Activated effector memory CD4-positive, alpha-beta T cell treated with anti-CD3 and anti-CD28 coated beads, Interleukin-2, amount 50 U/mL, for 16 hours (primary cell): ENCODE measurements around the gene ZXDC.
A peak's percentile ranks its signal among the peaks of the same experiment; 100 is the strongest.

Experiments
- DNase-seq: peaks from one replicate; pipeline ENCODE4 v3.0.0-alpha.2; 2020

The ZXDC gene

DNA sequence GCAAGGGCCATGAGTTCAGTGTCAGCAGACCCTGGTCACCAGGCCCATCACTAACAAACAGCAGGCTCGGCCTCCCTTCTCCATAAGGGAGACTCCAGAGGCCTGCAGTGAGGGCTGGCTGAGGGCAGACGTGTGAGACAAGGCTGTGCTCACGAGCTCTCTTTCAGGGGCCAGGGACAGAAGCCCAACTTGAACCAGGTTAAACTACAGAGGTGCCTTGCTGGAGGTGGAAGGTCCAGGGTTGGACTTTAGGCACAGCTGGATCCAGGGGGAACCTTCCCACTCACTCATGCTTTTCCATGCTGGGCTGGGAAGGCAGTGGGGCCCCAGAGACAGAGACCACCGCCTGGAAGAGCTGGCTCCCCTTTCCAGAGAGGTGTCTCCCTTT is 62.0 kb downstream of the ZXDC start:
- no peak for DNase-seq

DNA sequence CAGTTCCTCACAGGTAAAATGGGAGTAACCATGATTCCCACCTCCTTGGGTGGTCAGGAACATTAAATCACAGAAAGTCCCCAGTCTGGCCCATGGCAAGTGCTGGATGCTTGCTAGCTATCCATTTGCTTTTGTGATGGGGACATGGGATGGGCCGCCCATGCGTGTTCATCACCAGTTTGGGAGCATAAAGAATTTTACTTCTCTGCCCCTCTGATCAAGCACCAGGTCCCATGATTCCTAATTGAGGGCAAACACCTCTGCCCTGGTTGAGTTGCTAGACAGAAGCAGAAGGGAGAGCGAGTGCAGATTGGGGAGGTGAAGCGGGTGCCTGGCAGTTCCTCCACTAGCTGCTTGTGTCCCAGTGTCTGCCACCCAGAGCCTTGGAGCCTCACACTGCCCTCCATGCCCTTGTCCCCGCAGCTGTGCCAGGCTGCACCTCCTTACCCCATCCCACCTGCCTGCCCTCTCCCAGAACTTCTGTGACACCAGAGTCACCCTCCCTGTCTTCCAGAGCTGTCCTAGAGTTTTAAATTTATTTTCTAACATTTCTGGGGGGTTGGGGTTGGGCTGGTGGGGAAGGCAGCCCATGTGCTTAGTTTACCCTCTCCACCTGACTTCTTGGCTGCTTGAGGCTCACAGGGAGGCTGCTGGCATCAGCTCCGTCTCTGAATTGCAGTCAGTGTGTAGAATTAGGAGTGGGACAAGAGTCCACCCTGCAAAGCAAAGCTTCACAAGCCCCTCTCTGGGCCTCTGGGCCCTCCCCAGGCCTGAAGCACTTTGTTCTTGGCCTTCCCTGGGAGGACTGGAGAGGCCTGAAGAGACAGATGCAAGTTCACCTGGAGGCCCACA is 62.6 kb downstream of the ZXDC start:
- no peak for DNase-seq

DNA sequence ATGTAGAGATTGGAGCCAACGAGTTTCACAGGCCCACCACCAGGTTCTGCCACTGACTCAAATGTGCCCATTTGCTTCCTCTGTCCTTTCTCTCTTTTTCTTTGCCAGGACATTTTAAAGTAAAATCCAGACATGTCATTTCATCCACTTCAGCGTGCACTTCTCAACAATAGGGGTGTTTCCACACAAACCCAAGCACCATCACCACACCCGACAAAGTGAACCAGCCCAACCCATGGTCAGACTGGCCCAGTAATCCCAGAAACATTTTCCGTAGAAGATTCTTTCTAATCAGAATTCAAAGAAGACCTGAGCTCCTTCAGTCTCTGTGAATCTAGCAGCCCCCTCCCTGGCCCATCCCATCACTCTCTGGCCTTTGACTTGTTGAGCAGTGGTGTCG is 67.6 kb downstream of the ZXDC start:
- no peak for DNase-seq

DNA sequence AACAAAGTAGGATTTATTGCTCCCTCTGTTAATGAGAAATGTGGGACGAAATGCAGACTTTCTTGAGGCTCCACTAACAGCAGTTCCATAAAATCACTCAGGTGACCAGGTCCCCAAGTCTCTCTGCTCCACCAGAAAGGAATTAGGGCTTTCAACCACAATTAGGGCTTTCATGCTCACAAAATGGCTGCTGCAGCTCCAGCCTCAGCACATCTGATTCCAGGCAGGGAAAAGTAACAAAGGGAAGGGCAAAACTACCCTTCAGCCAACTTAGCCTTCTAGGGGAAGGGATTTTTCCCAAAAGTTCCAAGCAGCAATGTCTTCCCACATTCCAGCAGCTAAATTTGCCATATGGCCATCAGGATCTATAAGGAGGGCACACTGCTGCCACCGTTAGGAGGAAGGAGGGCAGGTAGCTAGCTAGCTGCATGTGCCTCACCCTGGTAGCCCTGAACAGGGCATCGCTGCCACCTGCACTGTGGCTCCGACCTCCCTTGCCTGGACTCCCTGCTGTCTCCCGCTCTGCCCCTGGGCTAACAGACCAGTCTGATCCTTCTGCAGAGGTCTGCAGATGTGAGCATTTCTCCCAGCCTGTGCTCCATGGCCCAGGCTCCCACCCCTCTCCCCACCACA is 68.2 kb downstream of the ZXDC start:
- DNase-seq: no peak

GRCh38 chr3:126406389-126407296 is 69.0 kb downstream of the ZXDC start:
- no peak for DNase-seq

GRCh38 chr3:126402666-126403302 is 72.9 kb downstream of the ZXDC start:
- no peak for DNase-seq

- DNase-seq: no peak
Measured at GRCh38 chr3:126402178-126402577, 73.5 kb downstream of the ZXDC start.

- DNase-seq: no peak
Measured at GRCh38 chr3:126401611-126402160, 74.0 kb downstream of the ZXDC start.

DNA sequence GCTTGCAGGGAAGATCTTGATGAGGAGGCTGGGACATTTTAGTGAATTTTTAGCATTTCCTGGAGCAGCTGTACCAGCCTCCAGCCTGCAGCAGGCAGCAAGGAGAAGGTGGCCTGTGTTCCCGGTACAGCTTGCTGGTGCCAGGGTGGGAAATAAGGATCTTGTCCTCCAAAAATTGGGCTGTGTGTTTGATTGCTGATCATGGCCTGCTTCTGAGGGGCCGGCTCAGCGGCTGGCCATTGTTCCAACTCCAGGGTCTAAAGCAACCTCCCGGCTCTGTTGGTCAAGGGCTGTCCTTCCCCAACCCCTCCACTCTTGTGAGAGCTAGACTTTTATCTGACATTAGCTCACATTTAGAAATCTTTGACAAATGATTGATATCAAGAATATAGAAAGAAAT is 75.9 kb downstream of the ZXDC start:
- DNase-seq: no peak

DNA sequence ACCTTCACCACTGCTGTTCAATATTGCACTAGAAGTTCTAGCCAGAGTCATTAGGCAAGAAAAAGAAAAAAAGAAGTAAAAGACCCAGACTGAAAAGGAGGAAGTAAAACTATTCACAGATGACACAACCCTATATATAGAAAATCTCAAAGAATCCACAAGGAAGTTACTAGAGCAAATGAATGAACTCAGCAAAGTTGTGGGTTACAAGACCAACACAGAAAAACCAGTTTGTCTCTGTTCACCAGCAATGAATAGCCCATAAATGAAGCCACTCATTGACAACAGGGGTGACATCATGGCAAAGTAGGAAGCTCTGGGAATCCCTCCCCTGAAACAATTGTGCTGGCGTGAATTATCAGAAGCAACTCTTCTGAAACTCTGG is 76.3 kb downstream of the ZXDC start:
- DNase-seq: no peak

GRCh38 chr3:126398423-126399350 is 77.0 kb downstream of the ZXDC start:
- no peak for DNase-seq

- peak; percentile 55 for DNase-seq
Measured at GRCh38 chr3:126397610-126398422, 77.9 kb downstream of the ZXDC start.

DNA sequence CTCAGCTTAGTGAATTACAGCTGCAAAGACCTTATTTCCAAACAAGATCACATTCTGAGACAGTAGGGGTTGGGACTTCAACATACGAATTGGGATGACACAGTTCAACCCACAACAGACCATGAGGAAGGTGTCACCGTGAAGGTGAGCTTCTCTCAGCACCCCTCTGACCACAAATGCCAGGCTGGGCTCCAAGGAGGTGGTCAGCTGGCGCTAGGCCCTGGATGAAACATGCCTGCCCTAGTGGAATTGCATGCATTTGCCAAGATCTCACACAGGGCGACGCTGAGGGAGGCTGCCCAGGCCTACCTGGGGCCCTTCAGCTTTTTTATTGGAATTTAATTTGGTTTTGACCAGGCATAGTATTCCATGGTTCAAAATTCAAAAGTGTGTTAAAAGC is 79.2 kb downstream of the ZXDC start:
- peak; percentile 36 for DNase-seq

- peak; percentile 25 for DNase-seq
Measured at GRCh38 chr3:126395846-126396513, 79.7 kb downstream of the ZXDC start.

DNA sequence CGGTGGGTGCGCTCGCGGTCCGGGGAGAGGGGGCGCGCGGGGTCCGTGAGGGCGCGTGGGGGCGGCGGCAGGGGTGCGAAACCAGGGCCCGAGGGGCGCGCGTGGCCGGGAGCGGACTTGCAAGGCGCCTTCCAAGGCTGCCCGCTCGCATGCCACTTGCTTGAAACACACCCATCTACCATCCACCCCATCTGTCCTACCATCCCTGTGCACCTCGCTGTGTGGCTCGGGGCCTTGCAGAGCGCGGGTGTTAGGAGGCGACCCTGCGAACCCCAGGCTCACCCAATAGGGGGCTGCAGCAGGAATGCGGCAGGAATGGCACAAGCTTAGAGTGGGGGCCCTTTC is 80.7 kb downstream of the ZXDC start:
- peak; percentile 51 for DNase-seq

DNA sequence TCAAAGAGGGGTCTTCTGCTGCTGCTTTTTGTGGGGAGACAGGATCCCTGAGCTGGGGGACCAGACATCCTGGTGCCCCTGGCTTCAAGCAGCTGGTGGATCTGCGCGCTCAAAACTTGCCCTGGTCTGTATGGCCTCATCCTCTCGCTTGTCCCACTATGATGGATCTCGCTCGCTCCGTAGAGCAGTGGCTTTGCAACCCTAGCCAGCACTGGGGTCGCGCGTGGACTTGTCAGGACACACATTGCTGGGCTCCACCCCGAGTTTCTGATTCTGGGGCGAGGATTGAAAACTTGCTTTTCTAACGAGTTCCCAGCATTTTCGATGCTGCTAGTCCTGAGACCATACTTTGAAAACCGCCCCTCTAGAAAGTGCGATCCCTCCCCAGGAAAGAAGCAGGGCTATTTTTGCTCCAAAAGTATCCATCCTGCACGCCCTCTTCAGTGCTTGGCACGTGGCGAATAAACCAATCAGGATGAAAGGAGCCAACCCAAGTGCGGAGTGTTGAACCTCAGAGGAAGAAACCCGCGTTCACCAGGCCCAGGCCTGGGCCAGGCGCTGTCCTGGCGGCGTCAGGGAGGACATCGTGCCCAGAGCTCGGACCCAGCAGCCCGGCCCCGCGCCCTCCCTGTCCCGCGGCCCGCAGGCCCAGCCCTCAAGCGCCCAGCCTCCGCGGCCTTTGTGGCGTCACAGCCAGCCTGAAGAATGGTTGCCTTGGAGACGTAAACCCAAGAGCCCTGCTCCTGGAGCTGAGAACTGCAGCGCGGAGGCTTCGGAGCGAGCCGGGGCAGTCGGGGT is 81.3 kb downstream of the ZXDC start, which contains the start of gene CFAP100:
Gene CFAP100 (plus strand): TSS at position 731 of the 798 bp plus-strand sequence. CDS start 1,092 bp downstream, outside the sequence.
- peak; percentile 31 for DNase-seq

GRCh38 chr3:126393563-126393962 is 82.1 kb downstream of the ZXDC start:
- DNase-seq: peak; percentile 10

GRCh38 chr3:126392246-126392645 is 83.4 kb downstream of the ZXDC start:
- DNase-seq: no peak

GRCh38 chr3:126391631-126392030 is 84.1 kb downstream of the ZXDC start:
- no peak for DNase-seq
